Measurements from ENCODE around the gene LRRC4C.

The LRRC4C gene

DNA sequence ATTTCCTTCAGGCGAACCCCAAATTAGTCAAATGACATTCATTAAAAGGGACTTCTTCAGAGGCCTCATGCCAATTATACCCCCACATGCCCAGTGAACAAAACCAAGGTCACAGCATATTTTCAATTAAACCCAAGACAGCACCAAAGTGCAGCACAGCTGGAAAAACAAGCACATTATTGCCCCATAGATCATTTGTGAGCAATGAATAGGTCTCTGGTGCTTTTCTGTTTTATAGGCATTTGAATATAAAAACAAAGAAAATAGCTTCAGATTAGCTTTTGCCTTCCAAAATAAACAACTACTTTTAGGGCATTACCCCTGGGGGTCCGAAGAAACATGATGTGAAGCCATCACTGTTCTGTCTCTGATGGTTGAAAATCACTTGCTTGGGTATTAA, 1319.9 kb downstream of the LRRC4C start:
- DNase-seq = no peak

DNA sequence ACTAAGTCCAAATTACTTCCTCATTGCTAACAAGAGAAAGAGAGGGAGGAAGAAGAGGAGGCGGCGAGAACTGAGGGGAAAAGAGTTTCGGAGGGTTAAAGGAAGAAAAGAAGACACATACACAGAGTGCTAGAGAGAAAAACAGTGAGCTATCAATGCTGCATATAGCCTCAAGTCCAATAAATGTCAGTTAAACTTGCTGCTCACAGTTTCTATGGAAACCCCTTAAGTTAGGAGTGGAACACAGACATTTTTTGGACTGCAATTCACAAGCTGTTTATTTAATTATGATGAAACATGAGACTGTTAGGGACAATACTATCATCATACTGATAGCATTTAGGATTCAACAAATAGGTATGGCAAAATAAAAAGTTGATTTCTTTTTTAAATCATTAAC, 1320.4 kb downstream of the LRRC4C start:
- no peak for DNase-seq

DNA sequence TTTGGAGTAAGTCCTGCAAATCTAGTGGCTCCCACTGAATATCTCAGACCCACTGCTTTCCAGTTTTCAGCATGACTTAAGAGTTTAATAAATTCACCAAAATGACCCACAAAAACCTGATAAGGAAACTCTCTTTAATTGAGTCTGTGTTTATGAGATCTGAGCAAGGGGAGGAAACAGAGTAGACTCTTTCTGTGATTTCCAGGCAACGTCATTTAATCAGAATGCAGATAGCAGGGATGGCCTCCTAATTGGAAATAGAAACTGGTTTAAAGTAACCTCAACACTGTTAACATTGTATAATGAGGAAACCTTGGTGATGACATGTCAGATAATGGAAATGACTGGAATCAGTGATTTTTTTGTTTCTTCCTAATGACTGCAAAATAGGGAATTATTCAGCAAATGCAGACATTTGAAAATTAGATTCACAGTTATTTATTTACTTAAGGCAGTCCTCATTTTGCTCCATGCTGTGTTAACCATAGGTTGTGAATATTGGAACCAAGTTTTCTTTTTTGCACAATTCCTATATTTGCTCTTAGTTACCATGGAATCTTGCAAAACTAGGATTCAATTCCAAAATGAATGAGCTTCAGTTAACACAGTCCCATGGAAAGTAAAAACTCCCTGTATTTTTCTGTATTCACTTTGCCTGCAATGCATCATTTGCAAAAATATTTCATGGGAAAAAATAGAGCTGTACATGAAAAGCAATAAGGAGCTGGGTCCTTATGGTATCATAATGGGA, 1324.5 kb downstream of the LRRC4C start:
- no peak for DNase-seq

DNA sequence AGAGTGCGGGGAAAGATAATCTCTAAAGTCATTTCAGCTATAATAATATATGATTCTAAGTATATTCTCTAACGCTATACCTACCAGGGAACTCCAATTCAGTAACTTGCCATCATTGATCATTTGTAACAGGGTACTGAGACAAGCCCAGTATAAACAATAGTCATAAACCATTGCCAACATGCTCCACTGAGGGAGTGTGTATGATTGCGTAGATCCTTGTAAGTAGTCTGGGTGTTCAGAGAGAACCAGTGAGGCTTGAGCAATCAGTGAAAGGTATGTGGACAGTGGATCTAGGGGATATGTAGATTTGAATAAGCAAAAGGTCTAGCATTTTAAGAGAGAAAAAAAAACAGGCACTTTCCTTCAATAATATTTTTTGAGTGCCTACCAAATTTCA, 1326.0 kb downstream of the LRRC4C start:
- DNase-seq = no peak

DNA sequence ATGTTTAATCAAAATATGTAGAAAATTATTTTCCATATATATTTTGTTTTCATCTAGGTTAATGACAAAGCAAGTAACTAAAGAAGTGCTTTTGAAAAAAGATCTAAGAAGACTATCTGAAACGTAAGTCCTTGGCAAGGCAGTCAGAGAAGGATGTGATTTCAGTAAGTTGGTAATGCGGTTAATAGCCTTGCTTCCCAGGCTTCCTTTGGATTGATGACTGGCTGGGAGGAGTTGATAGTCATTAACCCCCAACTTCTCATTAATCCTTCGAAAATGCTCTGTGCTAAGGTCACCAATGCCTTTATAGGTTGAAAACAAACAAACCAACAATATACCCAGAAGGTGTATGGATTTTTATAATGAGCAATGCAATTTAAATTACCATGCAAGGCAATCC, 1326.5 kb downstream of the LRRC4C start:
- DNase-seq = no peak

DNA sequence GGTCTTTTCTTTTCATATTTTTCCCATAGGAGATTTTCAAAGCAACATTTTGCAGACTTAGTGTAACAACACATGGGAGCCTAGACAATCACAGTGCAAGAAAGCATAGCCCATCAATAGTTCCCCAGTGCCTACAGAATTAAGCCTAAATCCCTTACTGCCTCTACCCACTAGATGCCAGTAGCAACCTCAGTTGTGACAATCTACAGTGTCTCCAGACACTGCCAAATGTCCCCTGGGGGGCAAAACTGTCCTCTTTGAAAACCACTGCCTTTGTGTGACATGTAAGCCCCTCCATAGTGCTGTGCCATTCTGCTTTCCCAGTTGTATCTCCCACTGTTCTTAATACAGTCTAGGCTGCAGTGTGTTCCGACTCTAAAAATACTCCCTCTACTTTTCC, 1329.0 kb downstream of the LRRC4C start:
- DNase-seq = no peak

DNA sequence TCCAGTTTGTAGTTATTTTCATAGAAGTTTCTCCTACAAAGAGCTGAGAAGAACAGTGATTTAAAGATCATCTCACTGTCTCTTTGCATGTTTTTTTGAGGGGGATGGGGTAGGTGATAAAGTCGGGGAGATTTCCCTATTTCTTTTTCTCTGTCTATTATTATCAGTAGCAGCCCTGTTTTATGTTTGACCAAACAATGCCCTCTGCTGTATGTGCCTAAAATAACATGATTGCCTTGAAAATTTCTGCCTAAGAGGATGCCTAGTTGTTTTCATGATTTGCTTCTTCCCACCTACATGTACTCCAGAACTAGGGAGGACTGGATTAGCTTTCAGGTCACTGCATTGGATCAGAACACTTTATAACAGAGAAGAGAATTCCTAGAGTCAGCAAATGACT, 1330.2 kb downstream of the LRRC4C start:
- DNase-seq = no peak

DNA sequence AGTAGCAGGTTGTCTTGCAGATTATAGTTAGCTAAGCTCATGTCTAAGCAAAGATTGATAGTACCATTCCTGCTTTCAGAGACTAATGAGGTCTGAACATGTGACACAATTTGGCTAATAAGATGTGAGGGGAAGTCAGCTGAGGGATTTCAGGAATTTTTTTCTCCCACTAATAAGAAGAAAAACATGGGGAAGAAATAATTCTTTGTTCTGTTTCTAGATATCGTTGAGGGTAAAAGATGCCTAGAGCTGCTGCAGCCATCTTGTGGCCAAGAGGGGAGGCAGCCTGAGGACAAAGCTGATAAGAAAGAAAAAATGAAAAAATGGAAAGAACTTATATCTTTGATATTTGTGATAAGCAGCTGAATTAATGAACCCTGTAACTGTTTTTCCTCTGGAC, 1334.4 kb downstream of the LRRC4C start:
- no peak for DNase-seq

DNA sequence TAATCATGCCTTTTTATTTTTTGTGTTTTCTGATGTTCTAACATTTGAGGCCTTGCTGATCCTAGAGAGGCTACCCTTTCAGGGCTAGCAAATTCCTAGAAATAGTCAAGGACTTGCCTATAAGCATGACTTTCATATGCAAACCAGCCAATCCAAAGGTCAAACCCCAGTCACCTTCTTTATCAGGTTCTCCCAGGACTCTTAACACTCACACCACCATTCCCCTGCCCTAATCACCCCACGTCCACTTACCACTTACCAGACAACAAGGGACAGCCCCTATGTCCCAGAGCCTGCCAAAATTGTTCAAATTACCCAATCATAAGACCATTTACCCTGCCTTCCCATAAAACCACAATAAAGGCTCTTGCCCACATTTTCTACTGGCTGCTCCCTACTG, 1339.8 kb downstream of the LRRC4C start:
- no peak for DNase-seq

DNA sequence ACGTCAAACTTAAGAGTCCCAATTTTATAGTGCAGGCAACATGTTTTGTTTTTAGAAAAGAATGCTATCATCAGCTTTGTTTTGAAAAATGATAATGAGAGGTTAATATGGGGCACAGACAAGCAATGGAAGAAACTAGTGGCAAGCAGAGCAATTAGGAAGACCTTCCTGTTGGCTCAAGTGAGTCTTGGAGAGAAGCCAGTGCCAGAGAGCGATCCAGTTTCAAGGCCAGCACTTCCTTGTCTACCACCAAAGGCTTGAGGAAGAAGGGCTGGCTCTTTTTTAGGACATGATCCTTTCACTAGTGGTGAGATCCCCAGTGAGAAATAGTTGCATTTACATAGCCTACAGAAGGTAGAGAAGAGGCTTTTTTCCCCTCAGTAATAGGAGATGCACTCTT, 1340.7 kb downstream of the LRRC4C start:
- DNase-seq = no peak

DNA sequence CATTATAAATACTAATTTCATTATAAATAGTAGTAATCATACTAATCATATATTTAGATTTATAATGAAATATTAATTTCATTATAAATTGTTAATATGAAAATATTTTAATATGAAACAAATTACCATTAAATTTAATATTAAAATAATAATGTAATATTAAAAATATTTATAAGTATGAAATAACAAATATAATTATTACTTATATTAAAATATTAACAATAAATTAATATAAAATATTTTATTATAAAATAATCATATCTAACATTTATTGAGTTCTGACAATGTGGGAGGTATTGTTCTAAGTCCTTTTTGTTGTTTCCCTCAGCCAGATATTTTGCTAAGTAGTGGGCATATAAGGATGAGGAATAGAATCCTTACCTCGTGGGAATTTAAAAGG, 1341.4 kb downstream of the LRRC4C start:
- no peak for DNase-seq

DNA sequence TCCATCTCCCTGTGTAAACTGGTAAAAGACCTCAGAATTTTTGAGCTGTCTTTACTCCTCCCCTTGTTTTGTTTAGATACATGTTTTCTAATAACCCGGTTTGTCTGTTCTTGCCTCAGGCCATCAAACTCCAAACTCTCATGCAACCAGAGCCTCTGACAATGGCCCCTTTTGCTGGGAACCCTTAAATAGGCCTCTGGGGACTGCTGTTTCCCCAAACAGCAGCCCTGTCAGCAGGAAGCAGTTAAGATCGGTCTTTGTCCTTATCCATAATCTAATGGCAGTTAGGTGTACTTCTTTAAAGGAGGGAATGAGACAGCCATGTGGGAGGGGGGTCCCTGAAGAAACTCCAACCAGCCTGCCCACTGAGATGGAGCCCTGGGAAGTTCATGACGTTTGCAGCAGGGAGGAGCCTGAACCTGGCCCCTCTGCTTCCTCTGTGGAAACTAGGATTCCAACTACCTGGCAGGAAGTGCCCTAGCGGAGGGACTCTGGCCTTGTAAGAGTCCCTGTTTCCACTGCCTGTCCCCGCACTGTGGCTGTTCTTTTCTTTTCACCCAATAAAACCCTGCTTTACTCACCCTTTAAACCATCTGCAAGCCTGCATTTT, 1354.4 kb downstream of the LRRC4C start:
- DNase-seq = no peak

DNA sequence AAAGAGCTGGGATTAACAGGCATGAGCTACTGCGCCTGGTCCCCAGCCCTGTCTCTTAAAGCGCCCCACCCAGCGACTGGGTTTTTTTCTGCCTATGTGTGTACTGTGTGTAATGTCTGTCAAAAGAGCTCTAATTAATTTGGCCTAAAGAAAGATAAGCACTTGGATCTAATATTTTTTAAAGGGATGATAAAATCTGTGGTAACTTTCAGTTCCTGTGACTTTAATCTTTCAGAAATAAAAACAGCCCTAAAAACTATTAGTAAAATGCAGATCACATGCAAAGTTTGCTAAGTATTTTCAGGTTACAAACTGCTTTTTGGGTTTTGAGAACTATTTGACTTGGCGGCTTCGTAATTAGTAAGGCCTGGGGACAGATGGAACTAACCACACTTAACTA, 1358.7 kb downstream of the LRRC4C start:
- no peak for DNase-seq

DNA sequence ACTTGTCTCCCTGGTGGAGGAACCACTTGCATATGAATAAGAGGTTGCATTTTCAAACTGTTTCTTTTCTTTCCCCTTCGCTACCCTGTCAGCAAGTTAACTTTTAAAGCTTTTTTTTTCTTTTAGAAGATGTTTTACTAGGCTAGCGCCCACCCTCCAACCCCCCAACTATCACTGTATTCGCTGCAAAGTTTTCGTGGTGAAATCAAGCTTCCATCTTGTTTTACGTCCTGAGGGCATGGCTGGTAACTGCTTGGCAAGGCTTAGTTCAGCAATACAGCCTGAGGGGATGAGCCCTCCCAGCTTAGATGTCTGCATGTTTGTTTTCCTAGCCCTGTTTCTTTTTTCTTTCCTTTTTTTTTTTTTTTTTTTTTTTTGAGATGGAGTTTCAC, 1359.3 kb downstream of the LRRC4C start:
- DNase-seq = no peak

DNA sequence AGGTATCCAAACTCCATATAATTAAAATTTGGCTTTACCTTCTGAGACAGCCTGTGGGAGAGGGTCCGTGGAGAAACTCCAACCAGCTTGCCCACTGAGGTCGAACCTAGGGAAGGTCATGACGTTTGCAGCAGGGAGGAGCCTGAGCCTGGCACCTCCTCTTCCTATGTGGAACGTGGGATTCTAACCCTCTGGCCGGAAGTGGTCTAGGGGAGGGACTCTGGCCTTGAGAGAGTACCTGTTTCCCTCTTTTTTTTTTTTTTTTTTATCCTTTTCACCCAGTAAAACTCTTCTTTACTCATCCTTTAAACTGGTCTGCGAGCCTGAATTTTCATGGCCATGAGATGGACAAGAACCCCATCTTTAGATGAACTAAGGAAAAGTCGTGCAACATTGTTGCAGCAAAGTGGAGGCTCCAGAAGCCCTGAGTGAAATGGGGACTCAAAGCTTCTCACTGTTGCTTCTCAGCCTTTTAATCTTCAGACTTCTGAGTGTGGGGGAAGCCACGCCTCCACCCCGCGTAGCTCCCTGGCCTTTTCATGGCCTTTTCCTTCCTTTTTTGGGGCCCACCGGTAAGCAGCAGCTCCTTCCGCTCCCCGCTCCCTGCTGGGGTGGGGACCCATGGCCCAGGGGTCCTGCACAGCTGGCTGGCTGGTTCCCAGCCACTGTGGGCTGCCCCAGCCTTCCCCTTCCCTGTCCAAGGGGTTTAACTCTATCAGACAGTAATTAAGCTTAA, 1359.9 kb downstream of the LRRC4C start:
- no peak for DNase-seq

DNA sequence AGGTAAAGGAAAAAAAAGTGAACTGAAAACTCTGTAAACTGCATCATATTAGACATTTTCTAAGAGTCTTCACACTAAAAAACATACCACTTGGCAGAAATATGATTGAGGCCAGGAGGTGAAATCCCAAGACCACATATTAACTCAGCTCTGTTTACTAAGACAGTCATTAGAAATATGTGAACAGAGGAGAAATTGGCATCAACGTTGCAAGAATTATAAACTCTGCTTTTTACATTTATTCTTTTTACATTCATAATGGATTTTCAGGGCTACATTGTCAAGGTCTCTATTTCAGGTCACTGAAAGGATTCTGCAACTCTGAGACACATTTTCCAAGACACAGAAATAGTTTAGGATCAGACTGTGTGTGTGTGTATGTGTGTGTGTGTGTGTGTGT, 1364.0 kb downstream of the LRRC4C start:
- no peak for DNase-seq

DNA sequence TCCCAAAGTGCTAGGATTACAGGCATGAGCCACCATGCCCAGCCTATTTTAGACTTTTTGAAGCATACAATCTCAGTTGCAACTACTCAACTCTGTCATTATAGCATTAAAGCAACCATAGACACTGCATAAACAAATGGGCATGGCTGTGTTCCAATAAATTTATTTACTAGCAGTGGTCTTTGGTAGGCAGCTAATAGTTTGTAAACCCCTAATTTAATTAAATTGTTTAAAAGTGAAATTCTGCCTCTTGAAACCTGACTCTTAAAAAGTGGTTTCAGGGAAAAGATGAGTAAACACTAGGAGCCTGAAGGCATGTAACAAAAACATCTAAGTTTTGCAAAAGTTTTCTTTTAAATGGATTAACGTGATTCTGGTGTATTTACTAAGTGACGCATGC, 1364.5 kb downstream of the LRRC4C start:
- no peak for DNase-seq

DNA sequence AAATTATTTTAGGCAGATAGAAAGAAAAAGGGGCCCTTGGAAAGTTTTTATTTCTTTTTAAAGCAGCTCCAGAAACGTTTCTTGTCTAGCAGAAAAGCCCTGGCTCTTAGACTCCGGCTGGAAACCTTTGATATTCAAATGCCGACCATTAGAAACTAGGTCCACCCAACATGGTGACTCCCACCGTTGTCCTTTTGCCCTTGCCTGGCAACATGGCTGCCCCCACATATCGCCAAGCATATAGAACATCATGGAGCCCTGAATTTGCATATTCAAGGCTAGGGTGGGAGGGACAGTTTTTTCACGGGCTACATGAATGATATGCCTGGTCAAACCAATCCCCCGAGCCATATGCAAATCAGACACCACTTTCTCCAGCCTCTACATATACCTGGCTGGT, 1379.0 kb downstream of the LRRC4C start:
- DNase-seq = no peak
